Cardiac muscle cell (in vitro differentiated cells and primary cell): ENCODE measurements around the gene CLCA1. TPM values are rescaled to one million over a fixed set of nuclear protein-coding genes. Genes with fewer than 3 reads are reported as not detected.
"Not testable (repeated sequence)": the region's sequence is repeated elsewhere in the genome, so short reads cannot be mapped to it uniquely, and the experiment has no call there.

ENCODE experiments used
- DNase-seq, 2 donors: peaks; one replicate each; pipeline versions ENCODE4 v3.0.0 to v3.0.0-alpha.2; 2010 to 2017; ENCODE audit warnings: low read depth in 1 of 2, low spot score in 1 of 2
- H3K27ac ChIP-seq: fragments of 200-600 bp; sonication (generic); 2 replicates; pipeline ENCODE4 v1.5.1; 2016
- H3K27me3 ChIP-seq: fragments of 200-600 bp; sonication (generic); 2 replicates; pipeline ENCODE4 v1.6.0; 2016; ENCODE audit warnings: control low read depth
- H3K36me3 ChIP-seq: fragments of 200-600 bp; sonication (generic); 2 replicates; pipeline ENCODE4 v1.5.1; 2016; ENCODE audit warnings: control low read depth
- H3K4me1 ChIP-seq: fragments of 200-600 bp; sonication (generic); 2 replicates; pipeline ENCODE4 v1.8.1; 2017; ENCODE audit warnings: low read depth, mild to moderate bottlenecking, mixed run types
- H3K4me3 ChIP-seq: fragments of 200-600 bp; sonication (generic); 2 replicates; pipeline ENCODE4 v1.5.1; 2016; ENCODE audit warnings: mild to moderate bottlenecking
- H3K9me3 ChIP-seq: fragments of 200-600 bp; sonication (generic); 2 replicates; pipeline ENCODE4 v1.5.1; 2017; ENCODE audit warnings: low read depth, mild to moderate bottlenecking, control low read depth
- CTCF ChIP-seq: IDR thresholded peaks from 2 replicates; pipeline ENCODE4 v1.5.1; 2012; ENCODE audit warnings: low read depth, mild to moderate bottlenecking, low read length
- polyA plus RNA-seq: library from polyadenylated mRNA; unstranded; fragments of >200 nt; fragmentation: Nextera tagmentation; extraction: Ambion mirVana; gene quantifications from 2 replicates; pipeline ENCODE4 v1.2.1, GENCODE V29; 2016
- total RNA-seq: library from RNA; depleted of rRNA; stranded (reverse); fragments of >200 nt; gene quantifications from 2 replicates; pipeline ENCODE4 v1.2.3, GENCODE V29; 2016

The CLCA1 gene
- total and polyA plus RNA-seq, 2 experiments from 2014 or later = not detected

DNA sequence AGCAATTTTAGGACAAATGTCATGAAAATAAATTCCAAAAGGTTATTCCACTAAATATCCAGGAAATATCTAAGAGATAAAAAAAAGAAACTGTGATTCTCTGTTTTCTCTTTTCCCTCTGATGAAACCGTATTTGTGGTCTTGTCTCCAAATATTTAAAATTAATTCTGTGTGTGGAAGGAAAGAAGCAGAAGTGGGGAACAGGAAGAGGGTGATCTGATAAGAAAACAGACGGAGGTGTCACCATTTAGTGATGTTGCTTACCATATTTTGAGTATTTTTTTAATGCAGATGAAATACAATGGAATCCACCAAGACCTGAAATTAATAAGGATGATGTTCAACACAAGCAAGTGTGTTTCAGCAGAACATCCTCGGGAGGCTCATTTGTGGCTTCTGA is 29.6 kb downstream of the CLCA1 start:
- no peaks in the 10 kb centered on the region for H3K36me3 ChIP-seq
- no peak for TF ChIP-seq CTCF
- H3K27ac ChIP-seq = no peak overlapping the region
- H3K27me3 ChIP-seq = no peaks in the 10 kb centered on the region
- no peak for DNase-seq
- no peaks in the 10 kb centered on the region for H3K9me3 ChIP-seq
- no peak overlapping the region for H3K4me3 ChIP-seq
- H3K4me1 ChIP-seq = no peaks in the 10 kb centered on the region

GRCh38 chr1:86499987-86500593 is 31.4 kb downstream of the CLCA1 start:
- Histone ChIP-seq H3K4me3 (no peak overlapping the region), H3K9me3 (no peaks in the 10 kb centered on the region), H3K36me3 (no peaks in the 10 kb centered on the region), H3K27ac (no peak overlapping the region), H3K4me1 (peaks cover 16% of the 10 kb centered on the region), H3K27me3 (no peaks in the 10 kb centered on the region)
- DNase-seq = peak; percentile 48 to 69
- TF ChIP-seq CTCF = peak; percentile 92

DNA sequence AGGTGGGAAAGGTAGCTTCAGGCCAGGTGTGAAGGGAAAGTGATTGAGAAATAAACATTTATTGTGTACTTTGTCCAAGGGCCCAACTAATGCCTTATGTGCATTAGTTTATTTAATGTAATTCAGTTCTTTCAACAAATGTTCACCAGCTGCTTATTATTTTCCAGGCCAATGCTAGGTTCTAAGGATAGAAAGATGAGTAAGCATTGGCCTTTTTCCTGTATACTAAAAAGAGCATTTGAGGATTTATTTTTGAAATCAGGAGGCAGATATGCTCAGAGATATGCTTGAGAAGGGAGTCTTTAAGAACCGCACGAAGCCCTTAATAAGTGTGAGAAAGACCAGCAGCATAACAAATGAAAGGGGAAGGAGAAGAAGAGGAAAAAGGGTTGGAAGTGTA is 32.0 kb downstream of the CLCA1 start:
- Histone ChIP-seq H3K36me3 (no peaks in the 10 kb centered on the region), H3K27me3 (no peaks in the 10 kb centered on the region), H3K9me3 (no peaks in the 10 kb centered on the region), H3K4me3 (no peak overlapping the region), H3K4me1 (peaks cover 18% of the 10 kb centered on the region), H3K27ac (no peak overlapping the region)
- no peak for TF ChIP-seq CTCF
- DNase-seq = no peak

DNA sequence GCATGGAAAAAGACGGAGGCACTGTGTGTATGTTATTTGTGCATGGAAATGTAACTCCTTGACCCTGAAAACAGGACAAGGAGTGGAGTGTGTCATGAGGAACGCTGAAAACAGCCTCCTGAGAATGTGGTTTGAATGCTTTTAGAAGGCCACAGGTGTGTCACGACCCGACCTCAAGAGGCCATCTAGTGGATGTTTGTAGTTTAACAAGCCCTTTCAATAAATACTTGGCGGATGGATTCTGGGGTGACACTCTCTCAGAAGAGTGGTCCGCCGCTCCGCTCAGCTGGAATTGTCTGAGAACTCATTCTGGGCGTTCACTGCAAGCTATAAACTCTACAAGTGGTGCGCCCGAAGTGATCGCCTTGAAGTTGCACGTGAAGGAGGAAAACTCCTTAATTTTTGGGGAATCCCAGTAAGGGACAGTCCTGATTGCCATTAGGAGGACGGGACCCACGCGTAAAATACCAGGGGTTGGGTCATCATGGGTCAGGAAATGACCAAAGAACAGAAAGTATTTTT is 33.5 kb downstream of the CLCA1 start:
- H3K27ac ChIP-seq = peak overlapping the region; percentile 67
- TF ChIP-seq CTCF = peak; percentile 46
- H3K9me3 ChIP-seq, H3K4me3 ChIP-seq, H3K36me3 ChIP-seq, H3K27me3 ChIP-seq: not testable (repeated sequence)
- DNase-seq = peak; percentile 51 to 65
- peaks cover 18% of the 10 kb centered on the region for H3K4me1 ChIP-seq

DNA sequence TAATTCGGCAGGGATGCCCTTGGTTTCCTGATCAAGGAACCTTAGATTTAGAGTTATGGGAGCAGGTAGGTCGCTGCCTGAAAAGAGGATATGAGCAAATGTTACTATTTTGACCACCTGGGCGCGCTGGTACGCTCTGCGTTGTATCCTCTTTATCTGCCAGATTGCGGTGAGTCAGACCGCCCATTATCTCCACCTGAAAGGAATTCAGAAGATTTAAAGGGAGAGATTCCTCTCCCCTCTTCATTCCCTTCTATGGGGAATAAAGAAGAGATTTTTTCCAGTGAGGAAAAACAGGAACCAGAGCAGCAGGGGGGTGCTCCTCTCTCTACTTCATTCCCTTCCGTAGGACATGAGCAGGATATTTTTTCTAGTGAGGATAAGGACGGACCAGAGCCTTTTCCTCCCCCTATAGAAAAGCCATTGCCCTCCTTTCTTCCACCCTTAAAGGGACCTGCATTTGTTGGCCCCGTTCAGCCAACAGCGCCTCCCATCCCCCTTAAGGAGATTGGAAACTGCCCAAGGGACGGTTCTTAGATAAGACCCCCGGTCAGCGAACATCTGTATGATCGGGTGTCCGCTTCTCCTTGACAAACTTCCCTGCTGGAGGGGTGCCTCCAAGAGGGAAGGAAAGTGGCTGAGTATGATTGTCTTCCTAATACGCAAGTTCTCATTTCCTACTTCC is 34.1 kb downstream of the CLCA1 start:
- peak overlapping the region; percentile 67 for H3K27ac ChIP-seq
- H3K27me3 ChIP-seq = no peaks in the 10 kb centered on the region
- H3K4me3 ChIP-seq = no peak overlapping the region
- peak in 1 of 2 donors; percentile 47 for DNase-seq
- H3K4me1 ChIP-seq = peaks cover 18% of the 10 kb centered on the region
- H3K9me3 ChIP-seq = no peaks in the 10 kb centered on the region
- no peak for TF ChIP-seq CTCF
- no peaks in the 10 kb centered on the region for H3K36me3 ChIP-seq
